ENCODE data around the gene GGN. TPM values are rescaled to one million over a fixed set of nuclear protein-coding genes. Genes with fewer than 3 reads are reported as not detected.
"Not testable (repeated sequence)": the region's sequence is repeated elsewhere in the genome, so short reads cannot be mapped to it uniquely, and the experiment has no call there.

Gene GGN
- total RNA-seq, 1 donor from 2014 or later = not detected

DNA sequence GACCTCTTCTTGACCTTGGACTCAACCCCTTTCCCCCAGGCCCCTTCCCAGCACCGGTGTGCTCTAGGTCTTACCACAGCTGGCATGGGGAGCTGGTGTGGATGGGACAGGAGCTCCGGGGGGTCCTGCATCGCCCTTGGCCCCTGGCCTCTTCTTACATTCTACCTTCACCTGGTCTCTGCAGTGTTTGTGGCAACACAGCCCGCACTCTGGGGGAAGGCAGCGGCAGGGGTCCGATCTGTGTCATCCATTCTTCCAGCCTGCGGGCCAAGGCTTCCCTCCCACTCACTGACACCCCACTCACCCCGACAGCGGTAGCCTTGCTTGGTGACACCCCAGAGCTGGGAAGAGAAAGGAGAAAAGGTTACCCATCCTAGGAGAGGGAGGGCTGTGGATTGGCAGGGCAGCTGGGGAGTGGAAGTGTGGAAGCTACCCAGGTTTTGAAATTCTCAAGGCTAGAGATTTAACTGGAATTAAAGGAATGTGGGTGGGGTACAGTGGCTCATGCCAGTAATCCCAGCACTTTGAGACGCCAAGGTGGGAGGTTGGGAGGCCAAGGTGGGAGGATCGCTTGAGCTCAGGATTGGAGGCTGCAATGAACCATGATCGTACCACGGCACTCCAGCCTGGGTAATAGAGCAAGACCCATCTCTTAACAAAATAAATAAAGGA is 23.3 kb upstream of the GGN start:
- Histone ChIP-seq H3K27ac (no peak overlapping the region), H3K36me3 (peaks cover 0 to 8% of the 10 kb centered on the region in 2 donors), H3K4me3 (no peak overlapping the region), H3K9me3 (no peaks in the 10 kb centered on the region), H3K4me1 (no peaks in the 10 kb centered on the region), H3K27me3 (no peaks in the 10 kb centered on the region)
- intact Hi-C loops (cut with DNase I) = loop anchor here (5.0 kb wide), 1 partner anchor 221 kb away; no protein-coding TSS in a partner anchor
- TF ChIP-seq POLR2A (IDR thresholded peaks at IDR 0.05) = no peak
- no peak for TF ChIP-seq CTCF (IDR thresholded peaks at IDR 0.05)
- no peak for TF ChIP-seq POLR2AphosphoS5 (IDR thresholded peaks at IDR 0.05; ENCODE audit: insufficient read depth in 1 of 2, low read depth in 1 of 2)
- no peak for DNase-seq (ENCODE audit: extremely low spot score in 2 of 2)

GRCh38 chr19:38410407-38410806 is 22.6 kb upstream of the GGN start:
- not testable (repeated sequence) for H3K27me3 ChIP-seq; H3K9me3 ChIP-seq; H3K4me3 ChIP-seq; H3K4me1 ChIP-seq; H3K27ac ChIP-seq; DNase-seq (ENCODE audit: extremely low spot score in 2 of 2)
- peaks cover 0 to 15% of the 10 kb centered on the region in 2 donors for H3K36me3 ChIP-seq
- intact Hi-C loops (cut with DNase I) = loop anchor here (5.0 kb wide), 1 partner anchor 222 kb away; no protein-coding TSS in a partner anchor

- no peak for DNase-seq (ENCODE audit: extremely low spot score in 2 of 2)
- H3K4me1 ChIP-seq = peaks cover 4% of the 10 kb centered on the region
- H3K4me3 ChIP-seq = no peak overlapping the region
- intact Hi-C loops (cut with DNase I) = loop anchor here (5.0 kb wide), 1 partner anchor 223 kb away; no protein-coding TSS in a partner anchor
- no peak overlapping the region for H3K27ac ChIP-seq
- TF ChIP-seq POLR2A (IDR thresholded peaks at IDR 0.05) (no peak), POLR2AphosphoS5 (IDR thresholded peaks at IDR 0.05; ENCODE audit: insufficient read depth in 1 of 2, low read depth in 1 of 2) (no peak), CTCF (IDR thresholded peaks at IDR 0.05) (no peak)
- peaks cover 0 to 22% of the 10 kb centered on the region in 2 donors for H3K36me3 ChIP-seq
- no peaks in the 10 kb centered on the region for H3K27me3 ChIP-seq
- H3K9me3 ChIP-seq = no peaks in the 10 kb centered on the region
These were observed 21.8 kb upstream of the GGN start for GRCh38 chr19:38409631-38410133.

DNA sequence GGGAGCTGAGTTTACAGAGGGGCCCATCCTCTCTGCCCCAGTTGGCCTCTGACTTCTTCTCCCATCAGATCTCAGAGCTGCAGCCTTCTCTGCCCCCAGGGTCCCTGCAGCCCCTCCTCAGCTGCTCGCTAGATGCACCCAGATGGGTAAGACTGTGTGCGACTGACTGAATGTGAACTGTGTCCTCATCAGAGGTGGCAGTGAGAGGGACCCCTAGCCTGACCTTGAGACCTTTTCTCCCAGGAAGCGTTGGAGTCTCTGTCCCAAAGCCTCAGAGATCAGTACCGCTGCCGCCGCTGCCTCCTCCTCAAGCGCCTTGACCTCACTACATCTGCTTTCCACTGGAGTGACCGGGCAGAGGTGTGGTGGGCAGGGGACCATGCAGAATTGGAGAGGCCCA is 17.4 kb upstream of the GGN start:
- Histone ChIP-seq H3K27me3 (no peaks in the 10 kb centered on the region), H3K9me3 (no peaks in the 10 kb centered on the region), H3K36me3 (peaks cover 0 to 23% of the 10 kb centered on the region in 2 donors), H3K27ac (no peak overlapping the region), H3K4me1 (peaks cover 22% of the 10 kb centered on the region), H3K4me3 (no peak overlapping the region)
- no peak for DNase-seq (ENCODE audit: extremely low spot score in 2 of 2)
- intact Hi-C loops (cut with DNase I) = no loop called here
- TF ChIP-seq POLR2A (IDR thresholded peaks at IDR 0.05) = no peak
- no peak for TF ChIP-seq CTCF (IDR thresholded peaks at IDR 0.05)
- TF ChIP-seq POLR2AphosphoS5 (IDR thresholded peaks at IDR 0.05; ENCODE audit: insufficient read depth in 1 of 2, low read depth in 1 of 2) = no peak

DNA sequence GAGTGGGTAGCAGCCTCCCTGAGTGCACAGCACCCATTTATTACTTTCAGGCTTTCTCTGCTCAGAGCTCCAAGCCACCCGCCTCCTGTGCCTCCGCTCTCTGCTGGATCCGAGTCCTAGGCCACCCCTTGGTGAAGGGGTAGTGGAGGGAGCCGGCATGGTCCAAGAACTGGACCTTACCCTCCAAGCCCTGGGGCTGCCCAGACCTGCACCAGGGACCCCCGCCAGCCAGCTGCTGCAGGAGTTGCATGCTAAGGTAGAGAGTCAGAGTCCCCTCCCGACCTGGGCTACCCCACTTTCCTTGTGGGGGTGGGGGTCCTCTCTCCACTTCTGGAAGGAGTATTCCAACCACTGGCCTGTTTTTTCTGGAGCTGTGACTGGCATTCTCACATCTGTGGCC is 17.0 kb upstream of the GGN start:
- intact Hi-C loops (cut with DNase I) = no loop called here
- no peak for DNase-seq (ENCODE audit: extremely low spot score in 2 of 2)
- Histone ChIP-seq H3K9me3 (no peaks in the 10 kb centered on the region), H3K4me3 (no peak overlapping the region), H3K27ac (no peak overlapping the region), H3K36me3 (peaks cover 0 to 23% of the 10 kb centered on the region in 2 donors), H3K27me3 (no peaks in the 10 kb centered on the region), H3K4me1 (peaks cover 22% of the 10 kb centered on the region)
- no peak for TF ChIP-seq CTCF (IDR thresholded peaks at IDR 0.05)
- no peak for TF ChIP-seq POLR2A (IDR thresholded peaks at IDR 0.05)
- TF ChIP-seq POLR2AphosphoS5 (IDR thresholded peaks at IDR 0.05; ENCODE audit: insufficient read depth in 1 of 2, low read depth in 1 of 2) = no peak

All from vagina (tissue), 2 donors.